T1000 (cell line): ENCODE measurements around the gene ZNF318.
"Not testable (repeated sequence)": the region's sequence is repeated elsewhere in the genome, so short reads cannot be mapped to it uniquely, and the experiment has no call there.

Experiments used
- DNase-seq: peaks from one replicate; lab custom pipeline; 2025; ENCODE audit warnings: mixed read lengths; lab: John Stamatoyannopoulos, UW

ZNF318 gene, protein sequence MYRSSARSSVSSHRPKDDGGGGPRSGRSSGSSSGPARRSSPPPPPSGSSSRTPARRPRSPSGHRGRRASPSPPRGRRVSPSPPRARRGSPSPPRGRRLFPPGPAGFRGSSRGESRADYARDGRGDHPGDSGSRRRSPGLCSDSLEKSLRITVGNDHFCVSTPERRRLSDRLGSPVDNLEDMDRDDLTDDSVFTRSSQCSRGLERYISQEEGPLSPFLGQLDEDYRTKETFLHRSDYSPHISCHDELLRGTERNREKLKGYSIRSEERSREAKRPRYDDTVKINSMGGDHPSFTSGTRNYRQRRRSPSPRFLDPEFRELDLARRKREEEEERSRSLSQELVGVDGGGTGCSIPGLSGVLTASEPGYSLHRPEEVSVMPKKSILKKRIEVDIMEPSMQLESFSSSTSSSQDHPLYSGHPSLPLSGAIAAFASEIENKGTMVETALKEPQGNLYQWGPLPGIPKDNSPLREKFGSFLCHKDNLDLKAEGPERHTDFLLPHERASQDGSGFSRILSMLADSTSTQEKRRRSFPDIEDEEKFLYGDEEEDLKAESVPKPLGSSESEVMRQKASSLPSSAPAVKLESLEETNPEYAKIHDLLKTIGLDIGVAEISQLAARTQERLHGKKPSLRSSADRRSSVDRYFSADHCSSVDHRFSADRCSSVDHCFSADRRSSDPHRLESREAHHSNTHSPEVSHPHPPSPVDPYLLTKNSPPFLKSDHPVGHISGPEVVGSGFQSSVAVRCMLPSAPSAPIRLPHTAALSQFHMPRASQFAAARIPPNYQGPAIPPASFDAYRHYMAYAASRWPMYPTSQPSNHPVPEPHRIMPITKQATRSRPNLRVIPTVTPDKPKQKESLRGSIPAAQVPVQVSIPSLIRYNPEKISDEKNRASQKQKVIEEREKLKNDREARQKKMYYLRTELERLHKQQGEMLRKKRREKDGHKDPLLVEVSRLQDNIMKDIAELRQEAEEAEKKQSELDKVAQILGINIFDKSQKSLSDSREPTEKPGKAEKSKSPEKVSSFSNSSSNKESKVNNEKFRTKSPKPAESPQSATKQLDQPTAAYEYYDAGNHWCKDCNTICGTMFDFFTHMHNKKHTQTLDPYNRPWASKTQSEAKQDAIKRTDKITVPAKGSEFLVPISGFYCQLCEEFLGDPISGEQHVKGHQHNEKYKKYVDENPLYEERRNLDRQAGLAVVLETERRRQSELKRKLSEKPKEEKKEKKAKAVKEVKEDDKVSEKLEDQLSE (N-terminal part only)

DNA sequence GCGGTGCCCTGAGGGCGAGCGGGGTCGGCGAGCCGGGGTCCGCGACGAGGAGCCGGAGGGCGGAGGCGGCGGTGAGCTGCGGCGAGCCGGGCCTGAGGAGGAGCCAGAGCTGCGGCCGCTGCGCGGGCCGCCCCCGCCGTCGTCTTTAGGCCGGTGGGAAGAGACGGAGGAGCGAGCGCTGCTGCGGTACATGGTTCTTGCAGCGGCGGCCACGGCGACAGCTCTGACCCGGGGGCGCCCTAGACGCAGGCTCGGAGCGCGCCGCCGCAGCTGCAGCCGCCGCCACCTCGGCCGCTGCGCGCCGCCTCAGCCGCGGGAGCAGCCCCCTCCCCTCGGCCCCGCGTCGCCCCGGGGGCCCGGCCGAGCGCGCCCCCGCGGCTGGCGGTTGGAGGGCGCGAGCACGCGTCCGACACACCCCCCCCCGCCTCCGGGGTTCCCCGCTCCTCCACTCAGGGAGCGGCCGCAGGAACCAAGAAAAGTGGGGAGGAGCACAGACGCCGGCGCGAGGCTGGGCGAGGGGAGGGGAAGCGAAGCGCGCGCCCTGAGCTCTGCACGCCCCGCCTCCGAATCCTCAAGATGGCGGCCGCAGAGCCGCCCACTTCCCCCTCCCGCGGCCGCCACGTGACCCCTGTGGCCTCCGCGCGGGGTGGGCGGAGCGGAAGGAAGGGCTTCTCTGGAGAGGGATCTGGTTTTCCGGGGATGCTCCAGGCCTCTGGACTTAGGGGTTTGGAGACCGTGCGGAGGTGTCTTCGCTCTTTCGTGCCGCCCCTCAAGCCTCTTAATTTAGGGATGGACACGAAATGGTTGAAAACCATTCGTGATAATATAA lies at the start of gene ZNF318:
ZNF318 (minus strand) TSS at position 474 of the 829 bp plus-strand sequence; CDS start at position 192, 282 bp downstream.
- peak; percentile 94 for DNase-seq

DNA sequence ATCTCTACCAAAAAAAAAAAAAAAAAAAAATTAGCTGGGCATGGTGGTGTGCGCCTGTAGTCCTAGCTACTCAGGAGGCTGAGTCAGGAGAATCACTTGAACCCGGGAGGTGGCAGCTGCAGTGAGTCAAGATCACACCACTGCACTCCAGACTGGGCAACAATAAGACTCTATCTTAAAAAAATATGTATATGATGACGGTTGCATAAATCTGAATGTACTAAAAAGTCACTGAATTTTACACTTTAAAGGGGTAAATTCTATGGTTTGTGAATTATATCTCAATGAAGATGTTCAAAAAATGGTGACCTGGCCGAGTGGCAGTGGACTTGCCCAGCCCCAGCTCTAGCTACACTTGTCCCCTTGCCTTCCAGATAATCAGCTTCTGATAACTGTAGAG lies 47.5 kb upstream of the ZNF318 start:
- DNase-seq: no peak

DNA sequence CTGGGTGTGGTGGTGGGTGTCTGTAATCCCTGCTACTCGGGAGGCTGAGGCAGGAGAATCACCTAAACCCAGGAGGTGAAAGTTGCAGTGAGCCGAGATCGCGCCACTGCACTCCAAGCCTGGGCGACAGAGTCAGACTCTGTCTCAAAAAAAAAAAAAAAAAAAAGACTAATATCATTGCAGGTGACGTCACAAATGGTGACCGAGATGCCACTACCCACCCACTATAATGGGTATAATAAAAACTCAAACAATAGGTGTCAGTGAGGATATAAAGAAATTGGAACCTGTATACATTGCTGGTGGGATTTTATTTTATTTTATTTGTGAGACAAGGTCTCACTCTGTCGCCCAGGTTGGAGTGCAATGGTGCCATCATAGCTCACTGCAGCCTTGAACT lies 45.8 kb upstream of the ZNF318 start:
- DNase-seq: not testable (repeated sequence)

DNA sequence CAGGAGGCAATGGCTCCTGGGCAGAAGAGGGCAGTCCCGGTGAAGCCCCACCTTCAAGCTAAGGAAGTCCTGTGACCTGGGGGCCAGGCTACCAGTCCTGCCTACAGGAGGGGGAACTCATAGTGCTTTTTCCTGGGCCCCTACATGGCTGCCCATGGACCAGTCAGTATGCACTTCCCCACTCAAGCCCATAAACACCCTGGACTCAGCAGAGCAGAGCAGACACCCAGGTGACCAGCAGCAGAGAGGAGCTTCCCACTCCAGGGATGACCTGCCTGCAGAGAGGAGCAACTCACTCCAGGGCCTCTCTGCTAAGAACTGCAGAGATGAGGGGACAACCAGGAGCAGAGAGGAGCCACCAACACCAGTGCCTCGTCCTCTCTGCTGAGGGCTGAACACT lies 43.6 kb upstream of the ZNF318 start:
- no peak for DNase-seq

DNA sequence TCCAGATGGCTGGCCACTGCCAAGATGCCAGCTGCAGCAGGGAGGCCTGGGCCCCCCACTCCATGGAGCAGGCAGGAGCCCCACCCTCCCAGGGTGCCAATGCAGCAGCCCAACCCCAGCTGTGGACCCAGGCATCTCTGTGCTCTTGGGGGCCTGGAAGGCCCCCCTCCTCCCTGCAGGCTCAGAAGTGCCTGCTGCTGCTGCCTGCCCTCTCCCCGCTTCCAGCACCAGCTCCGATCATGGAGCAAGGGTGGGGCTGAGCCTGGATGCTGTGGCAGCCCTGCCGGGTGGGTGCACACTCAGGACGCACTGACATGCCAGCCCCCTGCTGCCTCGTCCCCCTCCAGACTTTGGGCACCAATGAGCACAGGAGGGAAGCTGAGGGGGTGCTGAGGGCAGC lies 43.1 kb upstream of the ZNF318 start:
- DNase-seq: no peak

DNA sequence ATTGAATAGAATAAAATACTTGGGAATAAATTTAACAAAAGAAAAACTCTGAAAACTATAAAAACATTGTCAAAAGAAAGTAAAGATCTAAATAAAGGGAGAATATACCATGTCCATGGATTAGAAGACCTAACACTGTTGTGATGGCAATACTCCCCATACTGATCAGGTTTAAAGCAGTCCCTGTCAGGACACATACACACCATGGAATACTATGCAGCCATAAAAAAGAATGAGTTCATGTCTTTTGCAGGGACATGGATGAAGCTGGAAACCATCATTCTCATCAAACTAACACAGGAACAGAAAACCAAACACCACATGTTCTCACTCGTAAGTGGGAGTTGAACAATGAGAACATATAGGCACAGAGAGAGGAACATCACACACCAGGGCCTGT lies 41.3 kb upstream of the ZNF318 start:
- DNase-seq: not testable (repeated sequence)

DNA sequence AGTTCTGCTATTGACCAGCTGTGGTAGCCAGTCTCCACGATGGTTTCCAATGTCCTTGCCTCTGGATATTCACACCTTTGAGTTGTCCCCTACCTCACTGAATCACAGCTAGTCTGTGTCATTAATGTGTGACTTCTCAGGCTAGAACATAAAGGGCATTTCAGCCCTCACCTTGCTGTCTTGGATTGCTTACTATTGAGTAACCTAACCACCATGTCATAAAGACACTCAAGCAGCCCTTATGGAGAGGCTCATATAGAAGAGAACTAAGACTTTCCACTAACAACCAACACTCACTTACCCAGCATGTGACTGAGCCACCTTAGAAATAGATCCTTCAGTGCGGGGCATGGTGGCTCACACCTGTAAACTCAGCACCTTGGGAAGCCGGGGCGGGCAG lies 38.8 kb upstream of the ZNF318 start:
- no peak for DNase-seq

DNA sequence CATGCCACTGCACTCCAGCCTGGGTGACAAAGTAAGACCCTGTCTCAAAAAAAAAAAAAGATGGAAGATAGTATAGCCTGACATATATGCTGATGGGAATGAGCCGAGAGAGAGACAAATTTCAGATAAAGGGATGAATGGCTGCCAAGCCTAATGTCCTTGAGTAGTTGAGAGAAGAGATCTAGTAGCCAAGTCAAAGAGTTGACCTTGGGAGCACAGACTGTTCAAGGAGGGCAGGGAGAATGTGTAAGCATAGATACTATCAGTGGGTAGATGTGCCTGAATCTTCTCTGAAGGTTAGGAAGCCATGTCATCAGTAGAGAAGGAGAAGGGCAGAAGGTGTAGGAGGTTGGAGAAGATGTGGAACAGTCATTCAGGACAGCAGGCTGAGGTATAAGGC lies 37.8 kb upstream of the ZNF318 start:
- no peak for DNase-seq

DNA sequence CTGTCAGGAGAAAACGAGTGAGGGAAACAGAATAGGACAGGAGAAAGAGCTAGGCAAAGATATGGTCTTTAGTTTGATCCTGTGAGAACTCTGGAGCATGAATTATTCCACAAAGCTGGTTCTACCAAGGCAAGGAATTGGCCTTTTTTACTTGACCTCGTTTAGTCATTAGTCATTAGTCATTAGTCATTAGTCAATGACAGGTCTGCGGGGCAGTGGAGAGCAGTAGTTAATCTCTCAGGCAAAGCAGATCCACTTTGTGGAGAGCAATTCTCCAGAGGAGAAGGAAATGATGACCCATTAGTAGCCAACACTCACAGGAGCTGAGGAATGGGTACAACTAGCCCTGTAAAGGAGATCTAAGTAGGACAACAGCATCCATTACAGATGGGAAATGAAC lies 35.9 kb upstream of the ZNF318 start:
- no peak for DNase-seq

DNA sequence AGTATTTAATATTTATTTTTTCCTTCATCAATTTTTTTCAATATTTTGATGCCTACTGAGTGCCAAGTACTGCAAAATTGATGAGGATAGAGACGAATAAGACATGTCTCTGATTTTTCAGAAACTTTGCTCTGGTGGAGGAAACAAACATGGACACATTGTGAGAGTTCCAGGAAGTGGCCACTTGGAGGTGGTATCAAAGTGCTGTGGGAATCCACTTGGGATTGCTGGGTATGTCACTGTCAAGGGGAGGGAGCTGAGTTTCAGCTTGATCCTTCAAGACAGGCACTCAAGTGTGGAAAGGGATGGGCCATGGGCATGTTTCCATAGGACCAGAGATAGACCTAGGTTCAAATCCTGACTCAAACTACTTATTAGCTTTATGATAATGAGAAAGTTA lies 33.4 kb upstream of the ZNF318 start:
- DNase-seq: no peak

DNA sequence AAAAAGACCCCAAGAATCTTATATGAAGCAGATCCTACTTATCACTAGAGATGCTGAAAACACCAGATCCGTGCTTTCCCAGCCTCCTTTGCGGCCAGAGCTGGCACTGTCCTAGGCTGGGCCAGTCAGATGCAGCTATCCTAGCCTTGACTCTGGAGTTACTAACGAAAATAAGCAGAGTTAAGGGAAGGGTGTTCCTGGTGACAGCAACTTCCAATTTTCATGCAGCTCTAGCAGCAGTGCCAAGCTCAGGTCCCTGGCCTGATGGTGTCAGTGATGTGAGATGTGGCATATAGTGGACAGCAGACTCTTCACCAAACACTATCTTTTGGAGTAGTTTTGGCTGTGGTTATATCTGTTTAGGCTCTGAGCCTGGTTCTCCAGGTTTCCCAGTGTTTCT lies 32.3 kb upstream of the ZNF318 start:
- DNase-seq: no peak

DNA sequence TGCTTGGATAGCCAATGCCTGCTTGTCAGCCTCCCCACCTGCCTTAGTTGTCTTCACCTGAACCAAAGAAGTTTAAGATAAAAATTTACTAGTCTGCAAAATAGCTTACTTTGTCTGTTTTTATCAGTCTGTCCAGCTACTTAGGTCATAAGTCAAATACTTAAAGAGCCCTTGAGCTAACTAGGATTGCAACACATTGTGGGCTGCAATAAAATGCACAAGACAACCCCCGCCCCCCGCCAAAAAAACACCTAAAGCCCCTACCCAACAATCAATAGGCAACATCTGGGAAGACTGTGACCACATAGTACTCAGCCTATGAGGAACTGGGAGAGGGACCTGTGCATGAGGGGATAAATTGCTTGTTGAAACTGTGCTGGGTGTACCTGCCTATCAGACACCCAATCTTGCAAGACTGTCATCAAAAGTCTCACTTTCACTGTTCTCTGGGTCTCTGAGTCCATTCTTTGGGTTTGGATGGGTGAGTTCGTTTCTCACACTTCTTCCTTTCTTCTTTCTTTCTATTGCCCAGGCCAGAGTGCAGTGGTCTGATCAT lies 30.6 kb upstream of the ZNF318 start:
- DNase-seq: no peak

DNA sequence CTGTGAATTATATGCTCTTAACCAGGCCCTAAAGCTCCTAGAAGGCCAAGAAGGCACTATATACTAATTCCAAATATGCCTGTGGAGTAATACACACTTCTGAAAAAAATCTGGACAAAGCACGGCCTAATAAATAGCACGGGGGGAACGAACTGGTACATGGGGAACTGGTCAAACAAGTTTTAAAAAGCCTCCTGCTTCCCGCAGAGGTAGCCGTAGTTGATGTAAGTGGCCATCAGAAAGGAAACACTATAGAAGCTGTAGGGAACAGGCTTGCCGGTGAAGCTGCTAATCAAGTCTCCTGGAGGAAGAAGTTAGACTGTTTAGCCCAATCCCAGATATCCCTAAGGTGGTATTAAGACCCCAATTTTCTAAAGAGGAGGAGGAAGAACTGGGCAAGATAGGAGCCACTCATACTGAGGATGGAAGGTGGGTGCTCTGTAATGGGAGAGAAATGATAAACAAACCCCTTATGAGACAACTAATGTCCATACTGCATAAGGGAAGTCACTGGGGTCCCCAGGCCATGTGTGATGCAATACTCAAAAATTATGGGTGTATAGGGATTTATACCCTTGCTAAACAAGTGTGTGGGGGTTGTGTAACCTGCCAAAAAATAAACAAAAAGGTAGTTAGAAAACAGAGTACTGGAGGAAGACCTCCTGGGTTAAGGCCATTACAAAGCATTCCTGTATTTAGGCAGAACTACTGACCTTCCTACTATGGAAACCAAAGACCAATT lies 27.1 kb upstream of the ZNF318 start:
- no peak for DNase-seq

DNA sequence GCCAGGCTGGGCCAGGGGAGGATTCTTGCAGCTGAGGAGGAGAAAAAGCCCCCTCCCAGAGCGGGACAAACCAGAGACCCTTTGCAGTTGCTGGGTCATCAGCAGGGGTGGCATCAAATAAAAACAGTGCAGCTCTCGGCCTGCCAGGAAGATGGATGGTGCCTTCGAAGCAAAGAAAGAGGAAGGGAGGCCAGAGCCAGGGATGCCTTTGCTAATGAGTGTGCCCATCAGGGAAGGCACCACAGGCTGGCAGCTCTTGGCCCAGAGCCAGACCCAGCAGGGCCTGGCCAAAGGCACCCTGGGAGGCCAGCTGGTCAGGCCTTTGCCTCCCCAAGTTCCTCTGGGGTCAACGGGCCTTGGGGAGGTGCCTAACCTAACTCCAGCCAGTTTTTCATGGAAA lies 26.3 kb upstream of the ZNF318 start:
- DNase-seq: no peak

DNA sequence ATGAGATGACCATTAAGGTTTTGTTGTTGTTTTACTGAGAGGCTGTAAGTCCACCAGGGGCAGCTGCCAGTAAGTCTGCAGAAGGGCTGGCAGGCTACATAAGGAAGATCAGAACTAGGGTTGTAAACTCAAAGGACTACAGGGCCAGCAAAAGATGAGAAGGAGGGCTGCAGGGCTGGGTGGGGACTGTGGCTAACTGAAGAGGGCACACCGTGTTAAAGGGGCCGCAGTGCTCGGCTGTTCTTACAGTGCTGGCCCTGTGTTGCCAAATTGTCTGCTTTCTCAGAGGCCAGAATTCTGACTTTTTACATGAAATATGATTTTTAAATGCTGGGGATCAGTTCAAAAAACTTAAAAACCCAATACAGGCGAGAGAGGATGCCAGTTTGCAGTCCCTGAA lies 25.5 kb upstream of the ZNF318 start:
- no peak for DNase-seq

DNA sequence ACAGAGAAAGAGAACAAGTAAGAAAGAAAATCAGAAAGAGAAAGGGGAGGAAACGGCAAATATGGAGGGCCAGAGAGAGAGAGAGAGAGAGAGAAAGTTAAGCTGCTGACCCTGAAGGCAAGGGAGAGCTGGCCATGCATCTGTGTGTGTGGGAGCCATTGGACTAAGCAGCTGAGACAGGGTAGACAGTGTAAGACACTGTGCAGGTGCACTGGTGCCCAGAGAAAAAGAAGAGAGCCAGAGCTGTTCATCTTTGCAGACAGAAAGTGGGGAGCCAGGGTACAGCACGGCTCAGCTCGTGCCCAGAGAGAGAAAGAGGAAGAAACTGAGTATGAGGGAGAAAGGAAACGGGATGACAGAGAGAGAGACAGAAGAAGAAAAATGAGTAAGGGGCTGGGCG lies 24.2 kb upstream of the ZNF318 start:
- no peak for DNase-seq

DNA sequence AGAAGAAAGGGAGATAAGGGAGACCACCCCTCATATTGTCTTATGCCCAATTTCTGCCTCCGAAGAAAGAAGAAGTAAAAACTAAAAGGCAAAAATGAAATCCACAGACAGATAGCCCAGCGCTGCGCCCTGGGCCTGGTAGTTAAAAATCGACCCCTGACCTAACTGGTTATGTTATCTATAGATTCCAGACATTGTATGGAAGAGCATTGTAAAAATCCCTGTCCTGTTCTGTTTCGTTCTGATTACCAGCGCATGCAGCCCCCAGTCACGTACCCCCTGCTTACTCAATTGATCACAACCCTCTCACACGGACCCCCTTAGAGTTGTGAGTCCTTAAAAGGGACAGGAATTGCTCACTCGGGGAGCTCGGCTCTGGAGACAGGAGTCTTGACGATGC lies 23.7 kb upstream of the ZNF318 start:
- not testable (repeated sequence) for DNase-seq

DNA sequence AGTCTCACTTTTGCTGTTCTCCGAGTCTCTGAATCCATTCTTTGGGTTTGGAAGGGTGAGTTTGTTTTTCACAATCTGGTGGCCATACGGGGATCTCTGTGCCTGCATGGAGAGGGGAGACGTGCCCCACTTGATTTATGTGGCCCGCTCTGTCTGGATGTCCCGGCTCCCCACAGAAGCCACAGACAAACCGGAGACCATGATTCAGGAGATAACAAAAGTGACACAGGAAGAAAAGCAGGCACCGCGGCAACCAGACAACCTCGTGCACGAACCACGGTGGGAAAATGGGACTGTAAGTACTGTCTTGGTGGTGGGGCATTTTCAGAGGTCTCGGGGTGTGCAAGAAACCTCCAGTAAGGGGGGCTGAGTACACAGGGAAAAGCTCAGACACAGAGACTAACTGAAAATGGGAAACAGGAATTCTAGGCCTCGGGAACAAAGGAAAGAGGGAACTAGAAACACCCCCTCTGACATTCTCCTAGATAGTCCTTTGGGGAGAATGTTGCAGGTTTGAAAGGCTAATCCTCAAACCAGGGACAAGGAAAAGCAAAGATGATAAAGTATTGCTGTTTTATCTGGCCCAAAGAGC lies 22.1 kb upstream of the ZNF318 start:
- DNase-seq: no peak

DNA sequence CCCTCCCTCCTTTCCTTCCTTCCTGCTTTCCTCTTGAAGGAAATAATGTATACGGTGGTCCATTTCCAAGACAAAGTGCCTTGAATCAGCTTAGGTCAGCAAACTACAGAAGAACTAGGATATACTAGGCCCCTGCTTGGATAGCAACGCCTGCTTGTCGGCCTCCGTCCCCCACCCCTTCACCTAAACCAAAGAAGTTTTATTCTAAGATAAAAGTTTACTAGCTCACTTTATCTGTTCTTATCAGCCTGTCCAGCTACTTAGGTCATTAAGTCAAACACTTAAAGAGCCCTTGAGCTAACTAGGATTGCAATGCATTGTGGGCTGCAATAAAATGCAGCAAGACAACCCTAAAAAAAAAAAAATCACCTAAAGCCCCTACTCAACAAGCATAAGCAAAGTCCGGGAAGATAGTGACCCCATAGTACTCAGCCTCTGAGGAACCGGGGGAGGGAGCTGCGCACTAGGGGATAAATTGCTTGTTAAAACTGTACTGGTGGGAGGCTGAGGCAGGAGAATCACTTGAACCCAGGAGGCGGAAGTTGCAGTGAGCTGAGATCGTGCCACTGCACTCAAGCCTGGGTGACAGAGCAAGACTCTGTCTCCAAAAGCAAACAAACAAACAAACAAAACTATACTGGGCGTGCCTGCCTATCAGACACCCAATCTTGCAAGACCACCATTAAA lies 21.4 kb upstream of the ZNF318 start:
- not testable (repeated sequence) for DNase-seq
